Measurements from ENCODE around the gene CRACDL. TPM values are rescaled to one million over a fixed set of nuclear protein-coding genes. Genes with fewer than 3 reads are reported as not detected.

Gene CRACDL
- total RNA-seq, 1 donor from 2014 or later = 1.6 TPM

GRCh38 chr2:98800330-98801064, 135.5 kb downstream of the CRACDL start:
- no peaks in the 10 kb centered on the region for H3K36me3 Mint-ChIP-seq (ENCODE audit: insufficient read depth)
- peaks cover 19% of the 10 kb centered on the region for H3K4me1 Mint-ChIP-seq (ENCODE audit: low read depth)
- no peak for DNase-seq (ENCODE audit: low spot score, unreplicated experiment)
- no peak overlapping the region for H3K4me3 Mint-ChIP-seq (ENCODE audit: low read depth)
- no peak overlapping the region for H3K27ac Mint-ChIP-seq
- H3K27me3 Mint-ChIP-seq = peaks cover 25% of the 10 kb centered on the region
- TF ChIP-seq, protein P1, sequence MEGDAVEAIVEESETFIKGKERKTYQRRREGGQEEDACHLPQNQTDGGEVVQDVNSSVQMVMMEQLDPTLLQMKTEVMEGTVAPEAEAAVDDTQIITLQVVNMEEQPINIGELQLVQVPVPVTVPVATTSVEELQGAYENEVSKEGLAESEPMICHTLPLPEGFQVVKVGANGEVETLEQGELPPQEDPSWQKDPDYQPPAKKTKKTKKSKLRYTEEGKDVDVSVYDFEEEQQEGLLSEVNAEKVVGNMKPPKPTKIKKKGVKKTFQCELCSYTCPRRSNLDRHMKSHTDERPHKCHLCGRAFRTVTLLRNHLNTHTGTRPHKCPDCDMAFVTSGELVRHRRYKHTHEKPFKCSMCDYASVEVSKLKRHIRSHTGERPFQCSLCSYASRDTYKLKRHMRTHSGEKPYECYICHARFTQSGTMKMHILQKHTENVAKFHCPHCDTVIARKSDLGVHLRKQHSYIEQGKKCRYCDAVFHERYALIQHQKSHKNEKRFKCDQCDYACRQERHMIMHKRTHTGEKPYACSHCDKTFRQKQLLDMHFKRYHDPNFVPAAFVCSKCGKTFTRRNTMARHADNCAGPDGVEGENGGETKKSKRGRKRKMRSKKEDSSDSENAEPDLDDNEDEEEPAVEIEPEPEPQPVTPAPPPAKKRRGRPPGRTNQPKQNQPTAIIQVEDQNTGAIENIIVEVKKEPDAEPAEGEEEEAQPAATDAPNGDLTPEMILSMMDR (IDR thresholded peaks at IDR 0.05; ENCODE audit: unreplicated experiment) = no peak
- no peaks in the 10 kb centered on the region for H3K9me3 Mint-ChIP-seq (ENCODE audit: low read depth)

GRCh38 chr2:98799375-98800329, 136.4 kb downstream of the CRACDL start:
- Mint-ChIP-seq H3K4me3 (ENCODE audit: low read depth) (no peak overlapping the region), H3K9me3 (ENCODE audit: low read depth) (no peaks in the 10 kb centered on the region), H3K27me3 (peaks cover 22% of the 10 kb centered on the region), H3K4me1 (ENCODE audit: low read depth) (peaks cover 12% of the 10 kb centered on the region), H3K36me3 (ENCODE audit: insufficient read depth) (no peaks in the 10 kb centered on the region), H3K27ac (no peak overlapping the region)
- DNase-seq (ENCODE audit: low spot score, unreplicated experiment) = no peak
- TF ChIP-seq, protein P1 (IDR thresholded peaks at IDR 0.05; ENCODE audit: unreplicated experiment) = no peak

DNA sequence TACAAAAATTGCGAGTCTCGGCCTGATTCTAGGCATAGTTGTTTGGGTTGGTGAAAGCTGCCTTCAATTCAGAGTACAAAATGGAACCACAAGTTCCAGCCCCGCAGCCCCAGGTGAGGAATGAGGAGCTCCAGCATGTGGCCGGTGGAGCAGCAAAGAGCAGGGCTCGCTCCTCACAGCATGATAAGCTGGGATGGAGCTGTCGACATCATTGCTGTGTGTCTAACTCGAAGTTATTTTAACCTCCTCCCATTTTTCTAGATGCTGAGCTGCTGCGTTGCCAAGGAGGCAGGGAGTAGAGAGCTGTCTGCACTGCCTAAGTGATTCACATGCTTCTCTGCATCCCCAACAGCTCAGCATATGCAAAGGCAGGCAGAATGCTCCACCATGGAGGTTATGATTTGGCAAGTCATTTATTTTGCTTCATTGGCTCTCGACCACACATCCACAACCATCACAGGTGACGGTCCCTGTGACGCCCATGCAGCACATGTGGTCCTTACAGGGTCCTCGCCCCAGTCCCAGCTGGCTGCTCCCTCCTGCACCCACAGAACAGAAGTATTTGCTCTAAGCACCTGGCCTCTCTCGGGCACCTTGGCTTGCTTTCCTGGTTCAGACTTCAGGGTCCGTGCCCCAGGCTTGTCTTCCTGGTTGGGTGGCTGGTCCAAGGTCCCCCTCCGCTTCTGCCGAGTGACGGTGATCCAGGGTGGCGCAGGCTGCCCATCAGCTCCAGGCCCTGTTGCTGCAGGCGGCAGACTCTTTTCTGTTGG, 139.1 kb downstream of the CRACDL start:
- TF ChIP-seq, protein P1 (IDR thresholded peaks at IDR 0.05; ENCODE audit: unreplicated experiment) = no peak
- no peaks in the 10 kb centered on the region for H3K9me3 Mint-ChIP-seq (ENCODE audit: low read depth)
- no peak overlapping the region for H3K27ac Mint-ChIP-seq
- H3K4me3 Mint-ChIP-seq (ENCODE audit: low read depth) = no peak overlapping the region
- DNase-seq (ENCODE audit: low spot score, unreplicated experiment) = no peak
- peaks cover 20% of the 10 kb centered on the region for H3K27me3 Mint-ChIP-seq
- H3K4me1 Mint-ChIP-seq (ENCODE audit: low read depth) = peaks cover 16% of the 10 kb centered on the region
- H3K36me3 Mint-ChIP-seq (ENCODE audit: insufficient read depth) = no peaks in the 10 kb centered on the region

DNA sequence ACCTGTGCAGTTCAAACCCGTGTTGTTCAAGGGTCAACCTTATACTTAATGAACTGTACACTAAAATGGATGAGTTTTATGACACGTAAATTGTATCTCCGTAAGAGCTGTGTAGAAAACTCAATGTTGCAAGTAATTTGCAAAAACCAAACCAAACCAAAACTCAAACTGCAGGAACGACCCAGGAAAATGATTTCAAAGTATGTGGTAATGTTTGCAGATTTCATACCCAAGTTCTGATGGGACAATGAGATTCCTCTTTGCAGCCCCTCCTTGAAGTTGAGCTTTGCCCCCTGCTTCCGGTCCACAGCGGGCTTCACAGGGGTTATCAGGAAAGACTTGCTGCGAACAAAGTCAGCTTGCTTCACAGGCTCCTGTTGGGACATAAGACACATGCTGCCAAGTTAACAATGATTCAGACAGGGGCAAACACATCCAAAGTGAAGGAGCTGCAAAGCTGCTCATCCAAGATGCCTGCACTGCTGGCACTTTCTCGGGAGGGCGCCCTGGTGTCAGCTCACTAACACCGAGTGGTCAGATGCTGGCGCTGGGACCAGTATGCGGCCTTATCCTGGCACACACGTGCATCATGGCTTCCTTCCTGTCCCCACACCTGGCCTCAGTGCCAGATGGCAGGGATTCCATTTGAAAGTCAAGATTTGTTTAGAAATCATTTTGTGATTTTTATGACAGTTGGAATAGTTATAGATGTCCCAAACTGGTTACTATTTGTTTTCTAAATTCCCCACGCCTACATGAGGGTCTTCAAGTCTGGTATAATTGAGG, 139.9 kb downstream of the CRACDL start:
- H3K27ac Mint-ChIP-seq = no peak overlapping the region
- H3K36me3 Mint-ChIP-seq (ENCODE audit: insufficient read depth) = no peaks in the 10 kb centered on the region
- no peak overlapping the region for H3K4me3 Mint-ChIP-seq (ENCODE audit: low read depth)
- no peaks in the 10 kb centered on the region for H3K9me3 Mint-ChIP-seq (ENCODE audit: low read depth)
- DNase-seq (ENCODE audit: low spot score, unreplicated experiment) = no peak
- H3K4me1 Mint-ChIP-seq (ENCODE audit: low read depth) = peaks cover 16% of the 10 kb centered on the region
- TF ChIP-seq, protein P1 (IDR thresholded peaks at IDR 0.05; ENCODE audit: unreplicated experiment) = no peak
- peaks cover 15% of the 10 kb centered on the region for H3K27me3 Mint-ChIP-seq
